Stimulated activated CD8-positive, alpha-beta memory T cell treated with anti-CD3 and anti-CD28 coated beads, Interleukin-7, amount 100 ng/mL, for 1 hour (primary cell): ENCODE data around the gene GALNT10.

Experiments
- DNase-seq, 2 donors: peaks; one replicate each; pipeline ENCODE4 v3.0.0-alpha.2; 2020; ENCODE audit warnings: low read depth in 2 of 2

The GALNT10 gene

GRCh38 chr5:154267516-154267915 lies 77.0 kb downstream of the GALNT10 start:
- DNase-seq: no peak

- DNase-seq: no peak
These were observed 77.5 kb downstream of the GALNT10 start for GRCh38 chr5:154268073-154268472.

GRCh38 chr5:154269414-154269813 lies 78.9 kb downstream of the GALNT10 start:
- no peak for DNase-seq

GRCh38 chr5:154271466-154271865 lies 80.9 kb downstream of the GALNT10 start:
- DNase-seq: no peak

GRCh38 chr5:154271936-154272514 lies 81.5 kb downstream of the GALNT10 start:
- no peak for DNase-seq

GRCh38 chr5:154273028-154273617 lies 82.6 kb downstream of the GALNT10 start:
- no peak for DNase-seq

GRCh38 chr5:154273963-154274827 lies 83.7 kb downstream of the GALNT10 start:
- DNase-seq: no peak

GRCh38 chr5:154274828-154275185 lies 84.3 kb downstream of the GALNT10 start:
- DNase-seq: no peak

- no peak for DNase-seq
These were observed 85.0 kb downstream of the GALNT10 start for GRCh38 chr5:154275566-154275965.

GRCh38 chr5:154276261-154276972 lies 85.9 kb downstream of the GALNT10 start:
- DNase-seq: no peak

- no peak for DNase-seq
These were observed 86.4 kb downstream of the GALNT10 start for GRCh38 chr5:154276973-154277331.

GRCh38 chr5:154277499-154277898 lies 87.0 kb downstream of the GALNT10 start:
- no peak for DNase-seq

- no peak for DNase-seq
These were observed 87.7 kb downstream of the GALNT10 start for GRCh38 chr5:154278186-154278585.

- DNase-seq: no peak
These were observed 88.4 kb downstream of the GALNT10 start for GRCh38 chr5:154278908-154279307.

GRCh38 chr5:154284433-154284832 lies 93.9 kb downstream of the GALNT10 start:
- DNase-seq: no peak

- no peak for DNase-seq
These were observed 95.3 kb downstream of the GALNT10 start for GRCh38 chr5:154285661-154286408.

GRCh38 chr5:154286557-154286956 lies 96.0 kb downstream of the GALNT10 start:
- DNase-seq: no peak

GRCh38 chr5:154287136-154287535 lies 96.6 kb downstream of the GALNT10 start:
- DNase-seq: no peak

GRCh38 chr5:154288145-154288544 lies 97.6 kb downstream of the GALNT10 start:
- no peak for DNase-seq

- no peak for DNase-seq
These were observed 101.4 kb downstream of the GALNT10 start for GRCh38 chr5:154291917-154292316.

- no peak for DNase-seq
These were observed 102.7 kb downstream of the GALNT10 start for GRCh38 chr5:154293219-154293618.

- DNase-seq: no peak
These were observed 105.0 kb downstream of the GALNT10 start for GRCh38 chr5:154295551-154295950.
